ENCODE data around the gene ELAVL1.
"Not testable (repeated sequence)": the region's sequence is repeated elsewhere in the genome, so short reads cannot be mapped to it uniquely, and the experiment has no call there.

The ELAVL1 gene

GRCh38 chr19:7920519-7921301 is 84.7 kb downstream of the ELAVL1 start:
- DNase-seq: peak; percentile 98

GRCh38 chr19:7919610-7920518 is 85.6 kb downstream of the ELAVL1 start, which contains the start of gene SNAPC2:
SNAPC2 (plus strand) TSS chr19:7920338; CDS start chr19:7920367, 29 bp downstream.
- DNase-seq: peak; percentile 88

- no peak for DNase-seq
Measured at GRCh38 chr19:7918615-7919421, 86.6 kb downstream of the ELAVL1 start.

- DNase-seq: not testable (repeated sequence)
Measured at GRCh38 chr19:7918062-7918614, 87.3 kb downstream of the ELAVL1 start.

- DNase-seq: peak; percentile 68
Measured at GRCh38 chr19:7917267-7918061, 88.0 kb downstream of the ELAVL1 start.

GRCh38 chr19:7916955-7917266 is 88.5 kb downstream of the ELAVL1 start:
- DNase-seq: no peak

GRCh38 chr19:7916103-7916954 is 89.1 kb downstream of the ELAVL1 start:
- peak; percentile 35 for DNase-seq

GRCh38 chr19:7915250-7916102 is 90.0 kb downstream of the ELAVL1 start:
- DNase-seq: no peak

- DNase-seq: no peak
Measured at GRCh38 chr19:7914598-7915045, 90.8 kb downstream of the ELAVL1 start, which contains the start of gene TGFBR3L. TGFBR3L (plus strand) TSS chr19:7914830.

GRCh38 chr19:7914099-7914498 is 91.3 kb downstream of the ELAVL1 start:
- no peak for DNase-seq

GRCh38 chr19:7913652-7914051 is 91.8 kb downstream of the ELAVL1 start:
- DNase-seq: no peak

- no peak for DNase-seq
Measured at GRCh38 chr19:7912697-7913564, 92.5 kb downstream of the ELAVL1 start.

GRCh38 chr19:7912144-7912696 is 93.2 kb downstream of the ELAVL1 start:
- DNase-seq: no peak

GRCh38 chr19:7911508-7912143 is 93.8 kb downstream of the ELAVL1 start:
- no peak for DNase-seq

- no peak for DNase-seq
Measured at GRCh38 chr19:7910321-7911161, 94.9 kb downstream of the ELAVL1 start.

GRCh38 chr19:7909471-7910067 is 95.9 kb downstream of the ELAVL1 start:
- no peak for DNase-seq
